GM04503 (cell line): ENCODE data around the gene TXNRD2.

Source experiments
- DNase-seq: peaks from one replicate; pipeline ENCODE4 v3.0.0-alpha.2; 2012; ENCODE audit warnings: low read depth

The TXNRD2 gene

GRCh38 chr22:19941365-19942082 lies at the start of gene TXNRD2, which contains the start of gene COMT:
Gene TXNRD2, minus strand, starts transcription at chr22:19941818. Its CDS starts 15 bp downstream, at chr22:19941803.
Gene COMT, plus strand, starts transcription at chr22:19941772. Its CDS starts 20,755 bp downstream, at chr22:19962527.
- DNase-seq: no peak

DNA sequence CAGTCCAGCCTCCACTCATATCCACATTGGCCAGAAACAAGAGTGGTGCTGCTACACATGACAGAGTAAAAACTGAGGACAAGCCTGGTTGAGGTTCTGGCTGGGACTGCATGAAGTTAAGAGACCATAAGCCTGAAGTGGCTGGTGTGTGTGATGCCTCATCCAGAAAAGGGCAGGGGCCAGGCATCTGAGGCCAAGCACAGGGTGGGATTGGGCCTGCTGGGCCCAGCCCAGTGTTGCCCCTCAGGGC lies 49.7 kb upstream of the TXNRD2 start:
- no peak for DNase-seq

- no peak for DNase-seq
Measured at GRCh38 chr22:19990609-19991394, 49.2 kb upstream of the TXNRD2 start.

DNA sequence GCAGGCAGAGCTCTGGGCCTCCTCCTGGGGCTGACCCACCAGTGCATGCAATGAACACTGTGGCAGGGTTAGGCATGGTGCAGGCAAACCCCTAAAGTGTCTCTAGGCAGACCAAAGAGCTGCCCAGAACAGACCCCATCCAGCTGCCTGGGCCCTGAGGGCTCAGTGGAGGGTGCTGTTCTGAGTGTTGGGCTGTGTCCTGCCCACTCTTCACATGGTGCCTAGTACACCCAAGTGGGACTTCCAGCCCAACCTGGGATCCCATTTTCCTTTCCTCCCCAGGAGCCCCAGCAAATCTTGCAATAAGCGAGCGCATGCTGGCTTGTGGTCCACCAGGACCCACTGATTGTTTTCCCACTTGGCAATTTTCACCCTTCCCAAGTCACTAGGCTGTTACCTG lies 48.6 kb upstream of the TXNRD2 start:
- DNase-seq: no peak

- DNase-seq: no peak
Measured at GRCh38 chr22:19989725-19990067, 48.1 kb upstream of the TXNRD2 start.

- no peak for DNase-seq
Measured at GRCh38 chr22:19988965-19989724, 47.5 kb upstream of the TXNRD2 start.

- DNase-seq: no peak
Measured at GRCh38 chr22:19988331-19988808, 46.8 kb upstream of the TXNRD2 start.

GRCh38 chr22:19987394-19988306 lies 46.0 kb upstream of the TXNRD2 start:
- no peak for DNase-seq

- DNase-seq: no peak
Measured at GRCh38 chr22:19986410-19987341, 45.1 kb upstream of the TXNRD2 start.

GRCh38 chr22:19986011-19986409 lies 44.4 kb upstream of the TXNRD2 start:
- no peak for DNase-seq

DNA sequence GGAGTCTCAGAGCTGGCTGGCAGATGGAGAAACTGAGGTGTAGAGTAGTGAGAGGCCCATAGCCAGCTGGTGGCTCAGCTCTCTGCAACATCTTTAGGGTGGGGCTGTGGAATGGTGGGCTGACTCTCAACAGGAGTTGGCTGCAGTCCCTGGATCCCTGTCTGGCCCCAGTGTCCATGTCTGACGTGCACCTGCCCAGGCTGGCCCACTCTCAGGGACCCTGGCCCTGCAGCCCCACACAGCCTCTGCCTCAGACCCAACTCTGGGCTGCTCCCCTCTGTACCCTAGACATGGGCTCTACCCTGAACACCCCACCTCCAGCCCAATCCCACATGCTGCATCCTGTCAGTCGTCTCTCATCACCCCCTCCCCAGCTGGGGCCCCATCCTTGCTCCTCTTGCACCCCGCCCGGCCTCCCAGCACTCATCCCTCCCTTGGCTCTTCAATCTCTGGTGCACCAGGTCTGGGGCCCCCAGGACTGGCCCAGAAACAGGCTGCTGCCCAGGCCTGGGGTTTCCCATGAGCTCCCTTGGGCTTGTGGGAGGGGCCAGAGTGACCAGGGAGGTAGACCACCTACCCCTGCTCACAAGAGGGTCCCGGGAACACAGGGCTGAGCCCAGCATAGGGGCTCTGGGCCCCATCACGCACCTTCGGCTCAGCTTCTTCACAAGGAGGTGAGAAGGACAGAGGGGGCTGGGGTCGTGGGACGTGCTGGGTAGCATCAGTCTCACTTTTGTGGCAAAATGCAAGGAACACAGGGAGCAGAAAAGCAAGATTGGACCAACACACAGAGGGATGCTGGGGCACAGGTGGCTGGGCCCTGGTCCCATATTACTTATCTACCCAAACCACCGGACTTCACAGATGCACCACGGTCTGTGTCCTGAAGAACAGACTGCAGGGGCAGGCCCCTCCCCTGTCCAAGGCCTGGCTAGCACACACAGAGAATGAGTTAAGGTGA lies 43.5 kb upstream of the TXNRD2 start:
- DNase-seq: no peak

DNA sequence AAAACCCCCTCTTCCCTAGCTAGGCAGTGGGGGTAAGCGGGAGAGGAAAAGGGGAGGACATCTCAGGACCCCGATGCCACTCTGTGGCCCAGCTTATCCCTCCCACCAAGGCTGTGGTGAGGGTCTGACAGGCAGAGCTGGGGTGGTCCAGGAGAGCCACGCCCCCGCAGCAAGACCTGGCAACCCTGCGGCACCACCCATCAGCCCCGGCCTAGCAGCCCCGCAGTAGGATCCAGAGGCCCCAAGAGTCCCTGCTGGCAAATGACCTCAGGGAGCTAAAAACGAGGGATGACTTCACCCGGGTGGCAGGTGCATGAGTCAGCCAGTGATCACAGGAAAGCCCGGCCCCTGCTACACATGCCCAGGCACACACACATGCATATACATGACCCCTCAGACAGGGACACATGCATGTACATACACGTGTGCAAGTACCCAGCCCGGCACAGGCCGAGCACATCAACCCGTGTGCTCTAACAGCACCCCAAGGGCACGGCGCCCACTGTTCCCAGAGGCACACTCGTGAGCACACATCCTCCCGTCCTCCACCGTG lies 42.7 kb upstream of the TXNRD2 start:
- DNase-seq: no peak

- DNase-seq: no peak
Measured at GRCh38 chr22:19983741-19984140, 42.1 kb upstream of the TXNRD2 start.

- no peak for DNase-seq
Measured at GRCh38 chr22:19982991-19983578, 41.5 kb upstream of the TXNRD2 start.

- no peak for DNase-seq
Measured at GRCh38 chr22:19981961-19982920, 40.6 kb upstream of the TXNRD2 start.

DNA sequence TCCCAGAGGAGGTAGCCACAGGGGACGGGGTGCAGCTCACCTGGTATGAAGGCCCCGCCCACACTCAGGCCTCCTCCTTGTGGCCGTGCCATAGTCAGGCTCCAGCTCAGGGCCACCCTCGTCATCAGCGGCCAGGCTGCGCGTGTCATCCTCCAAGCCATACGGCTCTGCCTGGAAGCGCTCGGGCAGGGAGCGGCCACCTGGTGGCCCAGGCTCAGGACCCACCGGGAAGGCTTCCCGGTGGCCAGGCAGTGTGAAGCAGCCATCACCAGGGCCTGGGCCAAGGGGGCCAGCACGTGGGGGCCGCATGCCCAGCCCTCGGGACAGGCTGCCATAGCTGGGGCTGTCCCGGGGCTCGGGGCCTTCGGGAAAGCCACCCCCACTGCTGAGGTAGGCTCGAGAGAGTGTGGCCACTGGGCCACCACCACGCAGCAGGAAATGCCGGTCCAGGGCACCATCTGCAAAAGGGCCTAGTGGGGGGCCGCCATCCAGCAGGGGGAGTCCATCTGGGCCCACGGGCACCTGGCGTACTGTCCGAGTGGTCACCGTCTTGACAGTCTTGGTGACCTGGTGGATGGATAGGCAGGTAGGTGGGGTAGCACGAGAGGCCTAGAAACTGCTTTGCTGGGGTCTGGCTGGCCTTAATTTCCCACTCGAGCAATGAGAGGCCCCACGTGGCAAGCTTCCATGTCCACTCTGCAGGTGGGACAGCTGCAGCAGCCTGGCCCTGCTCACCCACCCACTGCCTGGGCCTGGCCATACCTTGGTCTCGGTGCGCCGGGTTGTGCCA lies 39.7 kb upstream of the TXNRD2 start:
- DNase-seq: no peak

- no peak for DNase-seq
Measured at GRCh38 chr22:19980766-19981165, 39.1 kb upstream of the TXNRD2 start.
